ENCODE measurements around the gene ACAP3. TPM values are rescaled to one million over a fixed set of nuclear protein-coding genes. Genes with fewer than 3 reads are reported as not detected.
A peak's percentile ranks its signal among the peaks of the same experiment; 100 is the strongest.

Gene ACAP3
- total RNA-seq, 1 donor from 2014 or later, result 55.2 TPM

DNA sequence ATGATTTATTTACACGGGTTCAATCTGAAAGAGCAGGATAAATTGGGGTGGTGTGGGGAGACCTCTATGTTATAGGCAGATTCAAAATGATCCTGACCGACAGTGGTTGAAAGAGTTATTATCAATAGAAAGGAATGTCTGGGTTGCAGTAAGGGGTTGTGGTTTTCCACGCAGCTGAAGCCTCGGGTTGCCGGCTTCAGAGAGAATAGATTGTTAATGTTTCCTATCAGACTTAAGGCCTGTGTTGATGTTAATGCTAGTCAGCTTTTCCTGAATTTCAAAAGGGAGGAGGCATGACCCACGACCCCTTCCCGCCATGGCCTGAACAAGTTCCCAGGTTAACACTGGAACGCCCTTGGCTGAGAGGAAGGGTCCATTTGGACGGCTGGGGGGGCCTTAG lies 31.9 kb downstream of the ACAP3 start:
- DNase-seq, result no peak
- ATAC-seq, result no peak
- Histone ChIP-seq H3K36me3 (no peaks in the 10 kb centered on the region), H3K27me3 (no peaks in the 10 kb centered on the region), H3K9me3 (no peaks in the 10 kb centered on the region), H3K27ac (no peak overlapping the region), H3K4me3 (no peak overlapping the region), H3K4me1 (peaks cover 27% of the 10 kb centered on the region)
- intact Hi-C loops (cut with DNase I), result no loop called here
- no peak for TF ChIP-seq CTCF (IDR thresholded peaks at IDR 0.05)

- no peak overlapping the region for H3K27ac ChIP-seq
- no peaks in the 10 kb centered on the region for H3K36me3 ChIP-seq
- no peak for TF ChIP-seq CTCF (IDR thresholded peaks at IDR 0.05)
- H3K27me3 ChIP-seq, result no peaks in the 10 kb centered on the region
- intact Hi-C loops (cut with DNase I), result no loop called here
- H3K9me3 ChIP-seq, result no peaks in the 10 kb centered on the region
- no peak for DNase-seq
- H3K4me3 ChIP-seq, result no peak overlapping the region
- H3K4me1 ChIP-seq, result peaks cover 35% of the 10 kb centered on the region
- no peak for ATAC-seq
Observed at GRCh38 chr1:1274931-1275431, 32.7 kb downstream of the ACAP3 start.

DNA sequence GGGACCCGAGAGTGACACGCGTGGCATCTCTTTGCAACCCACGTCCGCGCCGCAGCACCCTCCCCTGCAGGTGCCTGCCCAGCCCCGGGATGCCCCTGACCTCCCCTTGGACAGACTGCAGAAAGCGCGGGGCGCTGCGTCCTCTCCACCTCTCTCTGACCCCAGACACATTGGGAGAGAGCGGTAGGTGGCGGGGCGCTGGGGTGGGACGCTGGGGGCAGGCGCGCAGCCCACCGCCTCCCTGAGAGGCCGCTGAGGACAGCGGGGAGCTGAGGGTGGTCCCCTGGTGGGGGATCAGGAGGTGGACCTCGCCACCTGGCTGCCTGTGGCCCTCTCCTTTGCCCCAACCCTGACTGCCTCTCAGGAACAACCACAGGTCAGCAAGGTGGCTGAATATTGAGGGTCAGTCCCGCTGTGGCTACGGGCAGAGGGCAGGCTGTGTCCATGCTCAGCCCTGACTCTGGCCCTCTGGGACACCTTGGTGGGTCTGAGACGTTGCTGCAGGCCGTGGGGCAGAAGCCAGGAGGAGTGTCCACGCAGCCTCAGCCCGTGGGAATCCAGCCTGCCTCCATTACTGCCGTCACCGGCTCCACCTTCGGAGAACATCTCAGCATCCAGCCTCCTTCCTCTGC lies 33.3 kb downstream of the ACAP3 start:
- TF ChIP-seq CTCF (IDR thresholded peaks at IDR 0.05), result no peak
- Histone ChIP-seq H3K4me3 (peak overlapping the region; percentile 86), H3K27me3 (no peaks in the 10 kb centered on the region), H3K4me1 (peaks cover 37% of the 10 kb centered on the region), H3K9me3 (no peaks in the 10 kb centered on the region), H3K36me3 (no peaks in the 10 kb centered on the region), H3K27ac (peak overlapping the region; percentile 78)
- intact Hi-C loops (cut with DNase I), result no loop called here
- no peak for DNase-seq
- ATAC-seq, result no peak

DNA sequence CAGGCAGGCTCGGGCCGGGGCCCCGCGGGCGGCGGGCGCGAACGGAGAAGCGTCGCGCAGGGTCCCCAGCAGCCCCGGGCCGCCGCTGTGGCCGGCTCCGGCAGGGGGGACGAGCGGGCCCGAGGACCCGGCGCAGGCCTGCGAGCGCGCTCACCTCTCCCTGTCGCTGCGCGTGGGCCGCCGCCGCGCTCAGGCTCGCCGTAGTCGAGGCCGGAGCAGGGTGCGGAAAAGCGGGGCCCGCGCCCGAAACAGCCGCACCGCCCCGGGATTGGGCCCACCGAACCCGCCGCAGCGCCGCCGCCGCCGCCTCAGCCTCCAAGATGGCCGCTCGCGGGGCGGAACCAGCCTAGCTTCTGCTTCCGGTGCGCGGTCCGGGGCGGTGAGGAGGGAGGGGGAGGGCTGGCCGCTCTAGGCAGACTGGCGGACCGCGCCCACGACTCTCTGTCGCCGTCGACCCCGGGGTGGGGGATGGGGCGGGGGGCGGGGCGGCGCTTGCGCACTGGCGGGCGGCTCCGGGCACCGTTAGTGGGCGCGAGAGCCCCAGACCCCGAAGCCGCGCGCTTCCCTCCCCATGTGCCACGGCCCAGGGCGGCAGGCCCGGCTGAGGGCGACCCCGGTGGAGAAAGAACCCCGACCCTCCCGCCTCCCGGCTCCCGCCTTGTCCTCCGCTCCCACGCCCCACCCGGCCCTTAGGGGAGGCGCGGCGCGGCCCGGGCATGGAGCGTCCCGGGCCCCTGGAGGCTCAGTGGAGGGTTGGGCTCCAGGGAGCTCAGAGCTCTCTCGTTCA lies 34.0 kb downstream of the ACAP3 start, which contains the start of gene UBE2J2:
Gene UBE2J2 (minus strand): TSS at position 343 of the 787 bp plus-strand sequence. CDS start 5,862 bp downstream, outside the sequence.
- no peaks in the 10 kb centered on the region for H3K9me3 ChIP-seq
- H3K27ac ChIP-seq, result peak within 1 kb of the TSS; percentile 78
- DNase-seq (peak; percentile 98), ATAC-seq (peak; percentile 97)
- no peak for TF ChIP-seq CTCF (IDR thresholded peaks at IDR 0.05)
- no peaks in the 10 kb centered on the region for H3K27me3 ChIP-seq
- intact Hi-C loops (cut with DNase I), result no loop called here
- peak within 1 kb of the TSS; percentile 86 for H3K4me3 ChIP-seq
- H3K4me1 ChIP-seq, result peaks cover 37% of the 10 kb centered on the region
- H3K36me3 ChIP-seq, result no peaks in the 10 kb centered on the region

DNA sequence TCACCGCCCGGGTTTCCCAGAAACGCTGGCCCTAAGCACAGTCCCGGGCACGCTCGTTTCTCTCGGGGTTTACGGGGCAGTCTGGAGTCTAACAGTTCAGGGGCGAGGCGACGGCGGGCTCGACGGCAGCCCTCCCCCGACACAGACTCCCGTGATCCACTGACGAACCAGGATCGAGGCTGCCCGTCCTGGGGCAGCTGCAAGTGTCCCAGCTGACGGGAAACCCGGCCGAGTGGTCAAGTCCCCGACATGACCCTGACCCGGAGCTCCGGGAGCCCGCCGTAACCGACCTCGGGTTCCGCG lies 34.6 kb downstream of the ACAP3 start:
- intact Hi-C loops (cut with DNase I), result no loop called here
- Histone ChIP-seq H3K9me3 (no peaks in the 10 kb centered on the region), H3K27me3 (no peaks in the 10 kb centered on the region), H3K4me3 (peak overlapping the region; percentile 86), H3K36me3 (peaks cover 4% of the 10 kb centered on the region), H3K4me1 (peaks cover 37% of the 10 kb centered on the region), H3K27ac (peak overlapping the region; percentile 78)
- DNase-seq (peak; percentile 71), ATAC-seq (no peak)
- no peak for TF ChIP-seq CTCF (IDR thresholded peaks at IDR 0.05)
